Smooth muscle cell (in vitro differentiated cells): Measurements from ENCODE around the gene TRIM22. TPM values are rescaled to one million over a fixed set of nuclear protein-coding genes. Genes with fewer than 3 reads are reported as not detected.

Experiments used
- DNase-seq: peaks from one replicate; lab custom pipeline; 2025; ENCODE audit not compliant: unreplicated experiment; lab: John Stamatoyannopoulos, UW
- H2AFZ ChIP-seq: fragments of 200-600 bp; sonication (generic); 2 replicates; pipeline ENCODE4 v1.6.0; 2016; ENCODE audit warnings: antibody characterized with exemption, low read depth, mild to moderate bottlenecking
- H3F3A ChIP-seq: fragments of 200-600 bp; sonication (generic); 2 replicates; pipeline ENCODE4 v1.6.0; 2017; ENCODE audit warnings: antibody characterized with exemption, low read depth
- H3K27ac ChIP-seq: fragments of 200-600 bp; sonication (generic); 2 replicates; pipeline ENCODE4 v1.5.1; 2016; ENCODE audit warnings: low read depth, mild to moderate bottlenecking
- H3K27me3 ChIP-seq: fragments of 200-600 bp; sonication (generic); 2 replicates; pipeline ENCODE4 v1.6.1; 2016; ENCODE audit warnings: low read depth, mild to moderate bottlenecking
- H3K36me3 ChIP-seq: fragments of 200-600 bp; sonication (generic); 2 replicates; pipeline ENCODE4 v1.5.1; 2016; ENCODE audit warnings: low read depth
- H3K4me1 ChIP-seq: fragments of 200-600 bp; sonication (generic); 2 replicates; pipeline ENCODE4 v1.5.1; 2016; ENCODE audit warnings: low read depth
- H3K4me2 ChIP-seq: fragments of 200-600 bp; sonication (generic); 2 replicates; pipeline ENCODE4 v1.6.0; 2016; ENCODE audit warnings: mild to moderate bottlenecking
- H3K4me3 ChIP-seq: fragments of 200-600 bp; sonication (generic); 2 replicates; pipeline ENCODE4 v1.5.1; 2016; ENCODE audit warnings: mild to moderate bottlenecking
- H3K79me2 ChIP-seq: fragments of 200-600 bp; sonication (generic); 2 replicates; pipeline ENCODE4 v1.6.0; 2016; ENCODE audit warnings: low read depth, mild to moderate bottlenecking
- H3K9ac ChIP-seq: fragments of 200-600 bp; sonication (generic); 2 replicates; pipeline ENCODE4 v1.6.0; 2016; ENCODE audit warnings: low read depth
- H3K9me3 ChIP-seq: fragments of 200-600 bp; sonication (generic); replicated peaks from 2 replicates; pipeline ENCODE4 v1.5.1; 2016; ENCODE audit warnings: low read depth
- H4K20me1 ChIP-seq: fragments of 200-600 bp; sonication (generic); 2 replicates; pipeline ENCODE4 v1.6.0; 2016; ENCODE audit warnings: low read depth
- WGBS: methylation state at CpG from one replicate; pipeline ENCODE4 v1.1.7; 2016; ENCODE audit warnings: low lambda C conversion rate; 5-methylcytosine and 5-hydroxymethylcytosine counted together
- polyA plus RNA-seq: library from polyadenylated mRNA; unstranded; fragments of >200 nt; fragmentation: Nextera tagmentation; extraction: Ambion mirVana; gene quantifications from 2 replicates; pipeline ENCODE4 v1.2.1, GENCODE V29; 2016
- total RNA-seq: library from RNA; depleted of rRNA; stranded (reverse); fragments of >200 nt; gene quantifications from 2 replicates; pipeline ENCODE4 v1.2.3, GENCODE V29; 2014
- TF ChIP-seq, protein P1 (sequence below): fragments of 200-600 bp; sonication (generic); IDR thresholded peaks from 2 replicates; pipeline ENCODE4 v1.5.1; 2017; ENCODE audit warnings: borderline replicate concordance, mild to moderate bottlenecking, antibody characterized with exemption; ENCODE audit not compliant: insufficient read depth, poor library complexity, severe bottlenecking

The TRIM22 gene
- total and polyA plus RNA-seq, 2 experiments from 2014 or later: 26.1 to 34.4 TPM

DNA sequence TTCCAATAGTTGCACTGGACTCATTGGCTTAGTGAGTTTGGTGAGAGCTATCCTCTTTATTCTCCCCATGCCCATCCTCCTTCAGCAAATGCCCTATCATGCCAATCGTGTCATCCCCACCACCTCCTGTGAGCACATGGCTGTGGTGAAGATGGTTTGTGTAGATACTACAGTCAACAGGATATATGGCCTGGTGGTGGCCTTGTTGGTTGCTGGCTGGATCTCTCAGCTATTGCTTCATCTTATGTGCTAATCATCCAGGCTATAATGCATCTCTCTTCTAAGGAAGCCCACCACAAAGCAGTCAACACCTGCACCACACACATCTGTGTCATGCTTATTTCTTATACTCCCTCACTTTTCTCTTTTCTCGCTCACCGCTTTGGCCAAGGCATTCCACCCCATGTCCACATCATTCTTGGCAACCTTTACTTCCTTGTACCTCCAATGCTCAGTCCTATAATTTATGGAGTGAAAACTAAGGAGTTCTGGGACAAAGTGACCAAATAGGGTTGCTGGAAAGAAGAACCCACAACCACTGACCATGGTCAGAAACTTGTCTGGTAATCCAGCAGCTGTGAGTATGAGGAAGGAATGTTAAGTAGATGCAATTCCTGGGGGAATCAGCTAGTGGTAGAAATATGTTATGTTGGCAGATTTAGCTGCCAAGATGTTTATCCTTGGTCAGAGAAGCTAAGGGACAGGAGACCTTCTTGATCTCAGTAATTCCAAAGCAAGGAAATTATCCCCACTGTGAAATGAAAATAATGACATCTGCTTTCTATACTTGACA, 30.3 kb downstream of the TRIM22 start:
- H3K4me3 ChIP-seq: no peak overlapping the region
- no peaks in the 10 kb centered on the region for H3K79me2 ChIP-seq
- H2AFZ ChIP-seq: no peak overlapping the region
- H3K27ac ChIP-seq: no peak overlapping the region
- 93% methylated on average over 3 of the region's 3 CpGs for WGBS
- H3F3A ChIP-seq: no peaks in the 10 kb centered on the region
- H3K36me3 ChIP-seq: no peaks in the 10 kb centered on the region
- H3K27me3 ChIP-seq: no peaks in the 10 kb centered on the region
- TF ChIP-seq, protein P1, sequence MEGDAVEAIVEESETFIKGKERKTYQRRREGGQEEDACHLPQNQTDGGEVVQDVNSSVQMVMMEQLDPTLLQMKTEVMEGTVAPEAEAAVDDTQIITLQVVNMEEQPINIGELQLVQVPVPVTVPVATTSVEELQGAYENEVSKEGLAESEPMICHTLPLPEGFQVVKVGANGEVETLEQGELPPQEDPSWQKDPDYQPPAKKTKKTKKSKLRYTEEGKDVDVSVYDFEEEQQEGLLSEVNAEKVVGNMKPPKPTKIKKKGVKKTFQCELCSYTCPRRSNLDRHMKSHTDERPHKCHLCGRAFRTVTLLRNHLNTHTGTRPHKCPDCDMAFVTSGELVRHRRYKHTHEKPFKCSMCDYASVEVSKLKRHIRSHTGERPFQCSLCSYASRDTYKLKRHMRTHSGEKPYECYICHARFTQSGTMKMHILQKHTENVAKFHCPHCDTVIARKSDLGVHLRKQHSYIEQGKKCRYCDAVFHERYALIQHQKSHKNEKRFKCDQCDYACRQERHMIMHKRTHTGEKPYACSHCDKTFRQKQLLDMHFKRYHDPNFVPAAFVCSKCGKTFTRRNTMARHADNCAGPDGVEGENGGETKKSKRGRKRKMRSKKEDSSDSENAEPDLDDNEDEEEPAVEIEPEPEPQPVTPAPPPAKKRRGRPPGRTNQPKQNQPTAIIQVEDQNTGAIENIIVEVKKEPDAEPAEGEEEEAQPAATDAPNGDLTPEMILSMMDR: no peak
- no peaks in the 10 kb centered on the region for H4K20me1 ChIP-seq
- no peak for DNase-seq
- H3K4me2 ChIP-seq: no peak overlapping the region
- H3K9ac ChIP-seq: no peak overlapping the region
- no peaks in the 10 kb centered on the region for H3K9me3 ChIP-seq
- H3K4me1 ChIP-seq: no peaks in the 10 kb centered on the region

DNA sequence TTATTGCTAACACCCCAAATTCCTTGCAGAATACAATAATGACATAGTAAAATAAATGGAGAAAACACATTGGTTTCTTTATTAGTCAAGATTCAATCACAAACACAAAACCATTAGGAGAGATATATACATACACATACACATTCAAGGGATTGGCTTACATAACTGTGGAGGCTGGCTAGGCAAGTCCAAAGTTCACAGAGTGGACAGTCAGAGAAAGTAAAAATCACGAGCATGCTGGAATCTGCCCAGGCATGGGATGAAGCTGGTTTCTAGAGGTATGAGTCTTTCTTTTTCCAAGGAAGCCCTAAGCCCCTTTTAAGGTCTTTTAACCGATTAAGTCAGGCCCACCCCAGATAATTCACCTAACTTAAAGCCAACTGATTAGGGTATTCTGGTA, 33.0 kb downstream of the TRIM22 start:
- WGBS: 68% methylated on average over 2 of the region's 2 CpGs
- H3K9ac ChIP-seq: no peak overlapping the region
- no peaks in the 10 kb centered on the region for H3K4me1 ChIP-seq
- no peak overlapping the region for H3K27ac ChIP-seq
- H3K27me3 ChIP-seq: no peaks in the 10 kb centered on the region
- no peaks in the 10 kb centered on the region for H3K9me3 ChIP-seq
- no peaks in the 10 kb centered on the region for H3K36me3 ChIP-seq
- TF ChIP-seq, protein P1: no peak
- no peak for DNase-seq
- no peaks in the 10 kb centered on the region for H4K20me1 ChIP-seq
- H3K79me2 ChIP-seq: no peaks in the 10 kb centered on the region
- no peaks in the 10 kb centered on the region for H3F3A ChIP-seq
- H2AFZ ChIP-seq: no peak overlapping the region
- H3K4me3 ChIP-seq: no peak overlapping the region
- no peak overlapping the region for H3K4me2 ChIP-seq

DNA sequence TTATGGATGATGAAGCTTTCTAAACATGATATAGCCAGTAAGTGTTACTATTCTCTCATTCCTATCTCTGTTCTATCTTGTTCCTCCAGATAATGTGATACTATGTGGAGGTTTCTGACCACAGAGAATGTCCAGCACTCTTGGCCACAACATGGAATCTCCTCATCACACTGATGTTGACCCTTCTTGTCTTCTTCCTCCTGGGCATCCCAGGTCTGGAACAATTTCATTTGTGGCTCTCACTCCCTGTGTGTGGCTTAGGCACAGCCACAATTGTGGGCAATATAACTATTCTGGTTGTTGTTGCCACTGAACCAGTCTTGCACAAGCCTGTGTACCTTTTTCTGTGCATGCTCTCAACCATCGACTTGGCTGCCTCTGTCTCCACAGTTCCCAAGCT, 36.8 kb downstream of the TRIM22 start:
- Histone ChIP-seq H3K4me1 (no peaks in the 10 kb centered on the region), H3K27me3 (no peaks in the 10 kb centered on the region), H3K4me2 (no peak overlapping the region), H3K9me3 (no peaks in the 10 kb centered on the region), H2AFZ (no peak overlapping the region), H3K36me3 (no peaks in the 10 kb centered on the region), H3F3A (no peaks in the 10 kb centered on the region), H3K4me3 (no peak overlapping the region), H3K27ac (no peak overlapping the region), H3K9ac (no peak overlapping the region), H4K20me1 (no peaks in the 10 kb centered on the region), H3K79me2 (no peaks in the 10 kb centered on the region)
- no peak for DNase-seq
- TF ChIP-seq, protein P1: no peak
- WGBS: 87% methylated on average over 1 of the region's 1 CpG

DNA sequence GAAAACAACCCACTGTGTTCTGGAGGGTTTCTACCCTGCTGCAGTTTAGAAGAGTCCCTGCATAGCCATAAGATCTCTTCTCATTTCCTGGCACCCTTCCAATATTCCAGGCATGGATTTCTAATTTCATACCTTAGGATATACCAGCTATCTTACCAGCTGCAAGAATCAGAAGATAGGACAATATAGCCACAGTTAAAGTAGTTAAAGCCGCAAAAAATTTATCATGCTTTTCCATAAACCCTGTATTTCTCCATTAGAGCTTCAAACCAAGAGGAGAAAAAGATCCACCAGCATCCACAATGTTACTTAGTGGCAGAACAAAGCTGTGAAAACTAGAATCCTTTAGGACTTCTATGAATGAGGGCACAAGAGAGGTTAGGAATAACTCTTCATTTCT, 38.1 kb downstream of the TRIM22 start:
- Histone ChIP-seq H3K79me2 (no peaks in the 10 kb centered on the region), H3K9me3 (no peaks in the 10 kb centered on the region), H3K4me1 (no peaks in the 10 kb centered on the region), H3F3A (no peaks in the 10 kb centered on the region), H3K4me2 (no peak overlapping the region), H3K4me3 (no peak overlapping the region), H4K20me1 (no peaks in the 10 kb centered on the region), H3K27ac (no peak overlapping the region), H3K36me3 (no peaks in the 10 kb centered on the region), H3K27me3 (no peaks in the 10 kb centered on the region), H2AFZ (no peak overlapping the region), H3K9ac (no peak overlapping the region)
- DNase-seq: no peak
- 90% methylated on average over 1 of the region's 1 CpG for WGBS
- TF ChIP-seq, protein P1: no peak
